ENCODE measurements around the gene RGPD3.

The RGPD3 gene

GRCh38 chr2:106342831-106343251 is 125.4 kb downstream of the RGPD3 start:
- no peak overlapping the region for H3K4me3 ChIP-seq (ENCODE audit: low read depth, low read length)
- CTCF ChIA-PET, result no interaction called here
- POLR2A ChIA-PET, result no interaction called here
- TF ChIP-seq, protein P1, sequence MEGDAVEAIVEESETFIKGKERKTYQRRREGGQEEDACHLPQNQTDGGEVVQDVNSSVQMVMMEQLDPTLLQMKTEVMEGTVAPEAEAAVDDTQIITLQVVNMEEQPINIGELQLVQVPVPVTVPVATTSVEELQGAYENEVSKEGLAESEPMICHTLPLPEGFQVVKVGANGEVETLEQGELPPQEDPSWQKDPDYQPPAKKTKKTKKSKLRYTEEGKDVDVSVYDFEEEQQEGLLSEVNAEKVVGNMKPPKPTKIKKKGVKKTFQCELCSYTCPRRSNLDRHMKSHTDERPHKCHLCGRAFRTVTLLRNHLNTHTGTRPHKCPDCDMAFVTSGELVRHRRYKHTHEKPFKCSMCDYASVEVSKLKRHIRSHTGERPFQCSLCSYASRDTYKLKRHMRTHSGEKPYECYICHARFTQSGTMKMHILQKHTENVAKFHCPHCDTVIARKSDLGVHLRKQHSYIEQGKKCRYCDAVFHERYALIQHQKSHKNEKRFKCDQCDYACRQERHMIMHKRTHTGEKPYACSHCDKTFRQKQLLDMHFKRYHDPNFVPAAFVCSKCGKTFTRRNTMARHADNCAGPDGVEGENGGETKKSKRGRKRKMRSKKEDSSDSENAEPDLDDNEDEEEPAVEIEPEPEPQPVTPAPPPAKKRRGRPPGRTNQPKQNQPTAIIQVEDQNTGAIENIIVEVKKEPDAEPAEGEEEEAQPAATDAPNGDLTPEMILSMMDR (IDR thresholded peaks at IDR 0.05; ENCODE audit: insufficient read depth, low read length, missing control alignments), result no peak
- DNase-seq (ENCODE audit: low read depth, low spot score), result no peak

GRCh38 chr2:106341666-106342065 is 126.5 kb downstream of the RGPD3 start:
- DNase-seq (ENCODE audit: low read depth, low spot score), result no peak
- POLR2A ChIA-PET, result no interaction called here
- CTCF ChIA-PET, result no interaction called here
- TF ChIP-seq, protein P1 (IDR thresholded peaks at IDR 0.05; ENCODE audit: insufficient read depth, low read length, missing control alignments), result no peak
- no peak overlapping the region for H3K4me3 ChIP-seq (ENCODE audit: low read depth, low read length)
